ENCODE results near the gene ATP1A2.

The ATP1A2 gene

GRCh38 chr1:160085686-160086455, 29.7 kb upstream of the ATP1A2 start:
- peak; percentile 84 to 86 for DNase-seq

- DNase-seq = no peak
Measured at GRCh38 chr1:160086456-160086892, 29.1 kb upstream of the ATP1A2 start.

GRCh38 chr1:160087118-160087662, 28.4 kb upstream of the ATP1A2 start:
- DNase-seq = no peak

- no peak for DNase-seq
Measured at GRCh38 chr1:160089883-160090282, 25.7 kb upstream of the ATP1A2 start.

GRCh38 chr1:160090760-160091159, 24.8 kb upstream of the ATP1A2 start:
- DNase-seq = no peak

- no peak for DNase-seq
Measured at GRCh38 chr1:160091666-160092223, 23.8 kb upstream of the ATP1A2 start.

- no peak for DNase-seq
Measured at GRCh38 chr1:160092366-160093068, 23.0 kb upstream of the ATP1A2 start.

GRCh38 chr1:160093069-160093395, 22.5 kb upstream of the ATP1A2 start:
- DNase-seq = no peak

- DNase-seq = no peak
Measured at GRCh38 chr1:160093624-160094290, 21.8 kb upstream of the ATP1A2 start.

- no peak for DNase-seq
Measured at GRCh38 chr1:160094291-160094625, 21.3 kb upstream of the ATP1A2 start.

GRCh38 chr1:160094806-160095205, 20.8 kb upstream of the ATP1A2 start:
- no peak for DNase-seq

GRCh38 chr1:160095382-160096105, 20.0 kb upstream of the ATP1A2 start:
- DNase-seq = no peak

GRCh38 chr1:160096274-160097116, 19.1 kb upstream of the ATP1A2 start:
- DNase-seq = peak in 1 of 2 donors; percentile 23

- DNase-seq = peak; percentile 30 to 65
Measured at GRCh38 chr1:160097151-160097910, 18.2 kb upstream of the ATP1A2 start.

GRCh38 chr1:160097911-160098851, 17.4 kb upstream of the ATP1A2 start, which contains the start of gene IGSF8:
Gene IGSF8 (minus strand): TSS chr1:160098619. CDS start chr1:160098472, 147 bp downstream.
- DNase-seq = peak; percentile 61 to 75

GRCh38 chr1:160098852-160099561, 16.6 kb upstream of the ATP1A2 start:
- peak; percentile 95 for DNase-seq

- no peak for DNase-seq
Measured at GRCh38 chr1:160099716-160100375, 15.7 kb upstream of the ATP1A2 start.
